Right lobe of liver (tissue), 6 donors: ENCODE measurements around the gene OSGEPL1. TPM values are rescaled to one million over a fixed set of nuclear protein-coding genes. Genes with fewer than 3 reads are reported as not detected.
"Not testable (repeated sequence)": the region's sequence is repeated elsewhere in the genome, so short reads cannot be mapped to it uniquely, and the experiment has no call there.

Experiments used
- ATAC-seq, 4 donors: fragments of 200-7000 bp; cut with Tn5 transposase; one replicate each; pipeline ENCODE4 v1.9.1; 2020; ENCODE audit warnings: mild to moderate bottlenecking in 4 of 4, moderate library complexity in 4 of 4
- DNase-seq, 3 donors: peaks; one replicate each; pipeline ENCODE4 v3.0.0-alpha.2; 2020
- H3K27ac ChIP-seq, 3 donors: fragments of 200-600 bp; one replicate each; pipeline ENCODE4 v1.8.0; 2022
- H3K27me3 ChIP-seq, 2 donors: fragments of 200-600 bp; one replicate each; pipeline ENCODE4 v1.8.0; 2022
- H3K36me3 ChIP-seq, 4 donors: fragments of 200-600 bp; sonication (generic) in 1 of 4; one replicate each; pipeline versions ENCODE4 v1.5.1 to v1.8.0; 2017 to 2022; ENCODE audit warnings: control low read depth in 1 of 4
- H3K4me1 ChIP-seq, 4 donors: fragments of 200-600 bp; sonication (generic) in 1 of 4; one replicate each; pipeline versions ENCODE4 v1.5.1 to v1.8.0; 2017 to 2022; ENCODE audit warnings: control low read depth in 1 of 4
- H3K4me3 ChIP-seq, 3 donors: fragments of 200-600 bp; one replicate each; pipeline ENCODE4 v1.8.0; 2022
- H3K9me3 ChIP-seq, 4 donors: fragments of 200-600 bp; sonication (generic) in 1 of 4; one replicate each; pipeline versions ENCODE4 v1.5.1 to v1.8.0; 2017 to 2022; ENCODE audit warnings: control low read depth in 1 of 4
- POLR2A ChIP-seq: fragments of 450-650 bp; IDR thresholded peaks from one replicate; pipeline ENCODE4 v1.6.1; 2017; ENCODE audit warnings: antibody characterized with exemption, mild to moderate bottlenecking
- WGBS: methylation state at CpG from one replicate; pipeline ENCODE4 v1.1.6; 2018; ENCODE audit warnings: low coverage, low lambda C conversion rate; ENCODE audit not compliant: insufficient coverage; ENCODE audit errors: missing lambda C conversion rate; 5-methylcytosine and 5-hydroxymethylcytosine counted together
- intact Hi-C, 2 donors: fragments of 100-400 bp; cut with DNase I; formaldehyde crosslinking; loops; one replicate each; pipeline versions ENCODE4 v1.11.2 to v1.14.1; 2022
- total RNA-seq, 6 experiments: library from RNA; depleted of rRNA in 2 of 6; stranded (reverse); fragments of >200 nt in 2 of 6; fragmentation: NEBNext Ultra II Directional in 3 of 6; extraction: Animal tissue kit (Norgen Biotek cat#: 25700) in 3 of 6; gene quantifications; one replicate each; pipeline versions ENCODE4 v1.1.0 to v1.2.4, GENCODE V29; 2016 to 2023
- TF ChIP-seq, protein P1 (sequence below), 4 donors: fragments of 200-600 bp in 3 of 4; fragments of 450-650 bp in 1 of 4; IDR thresholded peaks; one replicate each; pipeline versions ENCODE4 v1.5.1 to v1.8.0; 2016 to 2022; ENCODE audit warnings: antibody characterized with exemption in 4 of 4, mild to moderate bottlenecking in 2 of 4
- donor health status: DM: no; HTN: yes; CAD: no.
- donor health status: DM: no; HTN: no; CAD: no.
- donor health status: DM: no; HTN: no; CAD: no.
- donor health status: DM: no; HTN: yes; CAD: no.
- donor health status: DM: no; HTN: yes; CAD: no.

OSGEPL1 gene
- total RNA-seq, 6 experiments from 2014 or later, result 2.6 to 6.1 (median 4.3) TPM

DNA sequence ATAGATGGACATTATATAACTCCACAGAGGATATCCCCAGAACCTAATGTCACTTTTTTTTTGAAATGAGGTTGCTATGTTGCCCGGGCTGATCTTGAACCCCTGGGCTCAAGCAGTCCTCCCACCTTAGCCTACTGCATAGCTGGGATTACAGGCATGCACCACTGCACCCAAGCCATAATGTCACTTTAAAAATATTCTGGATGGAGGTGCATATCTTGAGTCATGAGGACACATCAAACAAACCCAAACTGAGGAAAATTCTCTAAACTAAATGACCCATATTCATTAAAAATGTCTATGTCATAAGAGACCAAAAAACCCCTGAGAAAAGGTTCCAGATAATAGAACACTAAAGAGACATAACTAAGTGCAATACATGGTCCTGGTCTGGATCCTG lies 36.3 kb downstream of the OSGEPL1 start:
- Histone ChIP-seq H3K36me3 (peaks cover 0 to 5% (median 0%) of the 10 kb centered on the region in 4 donors), H3K27me3 (no peaks in the 10 kb centered on the region), H3K27ac (no peak overlapping the region), H3K4me1 (no peaks in the 10 kb centered on the region), H3K4me3 (no peak overlapping the region), H3K9me3 (no peaks in the 10 kb centered on the region)
- TF ChIP-seq, protein P1, sequence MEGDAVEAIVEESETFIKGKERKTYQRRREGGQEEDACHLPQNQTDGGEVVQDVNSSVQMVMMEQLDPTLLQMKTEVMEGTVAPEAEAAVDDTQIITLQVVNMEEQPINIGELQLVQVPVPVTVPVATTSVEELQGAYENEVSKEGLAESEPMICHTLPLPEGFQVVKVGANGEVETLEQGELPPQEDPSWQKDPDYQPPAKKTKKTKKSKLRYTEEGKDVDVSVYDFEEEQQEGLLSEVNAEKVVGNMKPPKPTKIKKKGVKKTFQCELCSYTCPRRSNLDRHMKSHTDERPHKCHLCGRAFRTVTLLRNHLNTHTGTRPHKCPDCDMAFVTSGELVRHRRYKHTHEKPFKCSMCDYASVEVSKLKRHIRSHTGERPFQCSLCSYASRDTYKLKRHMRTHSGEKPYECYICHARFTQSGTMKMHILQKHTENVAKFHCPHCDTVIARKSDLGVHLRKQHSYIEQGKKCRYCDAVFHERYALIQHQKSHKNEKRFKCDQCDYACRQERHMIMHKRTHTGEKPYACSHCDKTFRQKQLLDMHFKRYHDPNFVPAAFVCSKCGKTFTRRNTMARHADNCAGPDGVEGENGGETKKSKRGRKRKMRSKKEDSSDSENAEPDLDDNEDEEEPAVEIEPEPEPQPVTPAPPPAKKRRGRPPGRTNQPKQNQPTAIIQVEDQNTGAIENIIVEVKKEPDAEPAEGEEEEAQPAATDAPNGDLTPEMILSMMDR (IDR thresholded peaks at IDR 0.05), result no peak
- no peak for TF ChIP-seq POLR2A
- no peak for DNase-seq
- no peak for ATAC-seq
- intact Hi-C loops, result no loop called here
- WGBS, result 75% methylated on average over 1 of the region's 1 CpG

DNA sequence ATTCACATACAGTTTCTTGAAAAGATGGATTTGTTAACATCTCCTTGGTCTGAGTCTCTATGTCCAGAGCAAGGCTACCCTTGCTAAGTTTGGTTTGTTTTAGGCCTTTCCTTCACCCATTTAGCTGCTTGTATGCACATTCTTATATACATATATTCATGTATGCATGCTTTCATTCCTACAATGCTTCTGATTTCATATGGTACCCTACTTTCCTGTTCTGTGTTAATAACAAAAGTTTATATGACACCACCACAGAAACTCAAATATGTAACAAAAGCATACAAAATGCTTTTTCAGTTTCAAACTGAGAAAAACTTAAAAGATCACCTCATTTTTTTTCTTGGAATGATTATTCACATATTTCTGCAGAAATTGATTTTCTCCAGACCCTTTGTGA lies 39.4 kb downstream of the OSGEPL1 start:
- DNase-seq (no peak), ATAC-seq (no peak)
- Histone ChIP-seq H3K4me3 (no peak overlapping the region), H3K27ac (no peak overlapping the region), H3K36me3 (peaks cover 0 to 3% (median 0%) of the 10 kb centered on the region in 4 donors), H3K4me1 (no peaks in the 10 kb centered on the region), H3K27me3 (no peaks in the 10 kb centered on the region), H3K9me3 (no peaks in the 10 kb centered on the region)
- intact Hi-C loops, result no loop called here
- TF ChIP-seq, protein P1 (IDR thresholded peaks at IDR 0.05), result no peak
- TF ChIP-seq POLR2A, result no peak

- intact Hi-C loops, result no loop called here
- 80% methylated on average over 4 of the region's 4 CpGs for WGBS
- Histone ChIP-seq H3K36me3 (no peaks in the 10 kb centered on the region), H3K4me1 (no peaks in the 10 kb centered on the region), H3K4me3 (no peak overlapping the region), H3K27ac (no peak overlapping the region), H3K9me3 (no peaks in the 10 kb centered on the region), H3K27me3 (no peaks in the 10 kb centered on the region)
- TF ChIP-seq, protein P1 (IDR thresholded peaks at IDR 0.05), result no peak
- TF ChIP-seq POLR2A, result no peak
- ATAC-seq (no peak), DNase-seq (no peak)
Observed at GRCh38 chr2:189719571-189719970, 43.0 kb downstream of the OSGEPL1 start.

GRCh38 chr2:189717593-189717992 lies 45.0 kb downstream of the OSGEPL1 start:
- intact Hi-C loops, H3K36me3 ChIP-seq, H3K27ac ChIP-seq, ATAC-seq, H3K9me3 ChIP-seq, H3K4me3 ChIP-seq, DNase-seq, H3K4me1 ChIP-seq, H3K27me3 ChIP-seq: not testable (repeated sequence)
- WGBS, result no CpG with 5 or more reads among the region's 1 CpG

- intact Hi-C loops, result no loop called here
- WGBS, result 79% methylated on average over 5 of the region's 5 CpGs
- no peak for ATAC-seq
Observed at GRCh38 chr2:189709501-189710221, 52.9 kb downstream of the OSGEPL1 start.

More at GRCh38 chr2:189709501-189710221, 52.9 kb downstream of the OSGEPL1 start:
- Histone ChIP-seq H3K4me1 (no peaks in the 10 kb centered on the region), H3K27ac (no peak overlapping the region), H3K27me3 (no peaks in the 10 kb centered on the region), H3K36me3 (no peaks in the 10 kb centered on the region), H3K4me3 (no peak overlapping the region), H3K9me3 (no peaks in the 10 kb centered on the region)
- TF ChIP-seq, protein P1 (IDR thresholded peaks at IDR 0.05), result no peak
- TF ChIP-seq POLR2A, result no peak
- no peak for DNase-seq
